Dendritic cell treated with granulocyte-macrophage colony-stimulating factor and Interleukin-4, amounts not matched to agents 40 ng/mL and 50 ng/mL, for 4 days (primary cell): ENCODE results near the gene SNCB.
A peak's percentile ranks its signal among the peaks of the same experiment; 100 is the strongest.
"Not testable (repeated sequence)": the region's sequence is repeated elsewhere in the genome, so short reads cannot be mapped to it uniquely, and the experiment has no call there.

Experiments
- H3K27ac Mint-ChIP-seq: one replicate; pipeline ENCODE4 v1.8.0; 2022; ENCODE audit warnings: mild to moderate bottlenecking, mixed read lengths
- H3K27me3 Mint-ChIP-seq: one replicate; pipeline ENCODE4 v1.8.0; 2022; ENCODE audit warnings: mild to moderate bottlenecking, mixed read lengths
- H3K36me3 Mint-ChIP-seq: one replicate; pipeline ENCODE4 v1.8.0; 2022; ENCODE audit warnings: low read depth, mixed read lengths
- H3K4me1 Mint-ChIP-seq: one replicate; pipeline ENCODE4 v1.8.0; 2022; ENCODE audit warnings: low read depth, mixed read lengths
- H3K4me3 Mint-ChIP-seq: one replicate; pipeline ENCODE4 v1.8.0; 2022; ENCODE audit warnings: mild to moderate bottlenecking, moderate library complexity, mixed read lengths
- H3K9me3 Mint-ChIP-seq: one replicate; pipeline ENCODE4 v1.8.0; 2022; ENCODE audit warnings: mixed read lengths
- intact Hi-C: fragments of 100-400 bp; cut with micrococcal nuclease; formaldehyde crosslinking; loops from one replicate; pipeline ENCODE4 v1.15.0; 2022

The SNCB gene

GRCh38 chr5:176614805-176615478 lies 15.4 kb downstream of the SNCB start:
- Mint-ChIP-seq H3K4me3 (no peak overlapping the region), H3K27ac (no peak overlapping the region), H3K9me3 (no peaks in the 10 kb centered on the region), H3K36me3 (no peaks in the 10 kb centered on the region), H3K4me1 (peaks cover 4% of the 10 kb centered on the region), H3K27me3 (peaks cover 77% of the 10 kb centered on the region)
- intact Hi-C loops, result no loop called here

DNA sequence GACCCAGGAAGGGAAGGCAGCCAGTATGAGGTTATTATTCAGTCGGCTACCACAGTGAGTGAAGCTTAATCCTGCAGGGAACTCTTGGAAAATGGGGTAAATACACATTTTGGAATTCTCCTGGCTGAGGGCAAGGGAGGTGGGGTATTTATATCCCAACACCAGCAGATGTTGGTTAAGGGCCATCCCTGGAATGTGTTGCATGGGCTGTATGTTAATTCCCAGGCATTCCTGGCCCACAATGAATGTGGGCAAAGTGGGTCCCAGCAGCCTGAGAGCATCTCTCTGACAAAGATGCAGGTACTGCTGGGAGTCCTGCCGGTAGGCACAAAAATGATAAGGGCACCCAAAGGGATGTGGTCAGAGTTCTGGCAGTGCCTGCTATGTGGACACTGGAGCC lies 17.5 kb downstream of the SNCB start:
- Mint-ChIP-seq H3K9me3 (no peaks in the 10 kb centered on the region), H3K4me1 (peaks cover 8% of the 10 kb centered on the region)
- intact Hi-C loops, result no loop called here

DNA sequence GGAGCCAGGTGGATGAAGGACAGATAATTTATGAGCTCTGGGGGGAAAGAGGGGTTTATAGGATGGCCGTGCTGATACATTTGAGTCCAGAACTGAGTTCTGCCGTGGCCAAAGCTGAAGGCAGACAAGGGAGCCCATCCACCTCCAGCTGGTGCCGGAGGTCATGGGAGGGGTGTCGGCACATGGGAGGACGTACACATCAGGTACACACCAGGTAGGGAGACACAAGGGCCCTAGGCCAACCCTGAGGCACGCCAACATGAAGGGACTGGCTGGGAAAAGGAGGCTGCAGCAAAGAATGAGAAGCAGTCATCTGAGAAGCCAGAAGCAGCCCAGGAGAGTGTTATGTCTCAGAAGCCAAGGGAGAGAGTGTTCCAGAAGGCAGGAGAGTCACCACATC lies 18.3 kb downstream of the SNCB start:
- Mint-ChIP-seq H3K9me3 (no peaks in the 10 kb centered on the region), H3K4me1 (peaks cover 8% of the 10 kb centered on the region), H3K36me3 (no peaks in the 10 kb centered on the region), H3K4me3 (no peak overlapping the region), H3K27ac (no peak overlapping the region), H3K27me3 (peaks cover 69% of the 10 kb centered on the region)
- intact Hi-C loops, result no loop called here

More for the DNA sequence above, 17.5 kb downstream of the SNCB start:
- H3K27me3 Mint-ChIP-seq, result peaks cover 72% of the 10 kb centered on the region
- no peaks in the 10 kb centered on the region for H3K36me3 Mint-ChIP-seq
- H3K27ac Mint-ChIP-seq, result no peak overlapping the region
- H3K4me3 Mint-ChIP-seq, result no peak overlapping the region

GRCh38 chr5:176611435-176611834 lies 18.9 kb downstream of the SNCB start:
- Mint-ChIP-seq H3K4me1 (peaks cover 8% of the 10 kb centered on the region), H3K27me3 (peaks cover 67% of the 10 kb centered on the region), H3K27ac (no peak overlapping the region), H3K4me3 (no peak overlapping the region), H3K36me3 (no peaks in the 10 kb centered on the region), H3K9me3 (no peaks in the 10 kb centered on the region)
- intact Hi-C loops, result no loop called here

- Mint-ChIP-seq H3K9me3 (no peaks in the 10 kb centered on the region), H3K27ac (no peak overlapping the region), H3K27me3 (peaks cover 61% of the 10 kb centered on the region), H3K36me3 (no peaks in the 10 kb centered on the region), H3K4me1 (peaks cover 8% of the 10 kb centered on the region), H3K4me3 (peak overlapping the region; percentile 49)
- intact Hi-C loops, result no loop called here
These were observed 19.9 kb downstream of the SNCB start for GRCh38 chr5:176610435-176610773.

DNA sequence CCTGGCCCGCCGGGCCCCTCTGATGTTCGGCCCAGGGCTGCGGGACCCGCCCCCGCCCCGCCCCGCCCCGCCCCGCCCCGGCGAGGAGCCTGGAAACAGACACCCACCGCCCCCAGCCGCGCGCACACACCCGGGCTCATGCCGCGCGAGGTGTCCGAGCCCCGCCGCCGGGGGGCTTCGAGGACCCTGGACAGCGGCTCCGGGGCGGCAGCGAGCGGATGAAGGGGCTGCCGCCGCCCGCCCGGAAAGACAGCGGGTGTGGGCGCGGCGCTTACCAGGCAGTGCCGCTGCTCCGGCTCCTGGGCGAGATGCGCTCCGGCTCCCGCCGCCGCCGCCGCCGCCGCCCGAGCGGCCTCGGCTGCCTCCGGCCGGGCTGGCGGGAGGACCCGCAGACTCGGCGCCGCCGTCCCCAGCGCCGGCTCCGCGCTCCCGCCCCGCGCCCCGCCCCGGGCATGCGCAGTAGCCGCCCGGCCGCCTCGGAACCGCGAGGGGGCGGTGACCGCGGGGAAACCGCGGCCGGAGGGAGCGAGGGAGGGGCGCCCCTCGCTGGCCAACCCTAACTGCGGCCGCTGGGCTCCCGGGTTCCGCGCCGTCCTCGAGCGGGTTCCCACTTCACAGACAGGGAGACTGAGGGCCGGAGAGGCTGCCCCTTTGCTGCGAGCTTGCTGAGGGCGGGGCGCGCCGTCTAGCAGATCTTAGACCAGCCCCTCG lies 20.5 kb downstream of the SNCB start, which contains the start of gene GPRIN1:
Gene GPRIN1, minus strand, starts transcription at position 433 of the 711 bp plus-strand sequence. CDS start 10,322 bp downstream, outside the sequence.
- Mint-ChIP-seq H3K4me1 (peaks cover 8% of the 10 kb centered on the region), H3K4me3 (peak within 1 kb of the TSS; percentile 81), H3K36me3 (no peaks in the 10 kb centered on the region), H3K27ac (no peak within 1 kb of the TSS), H3K27me3 (peaks cover 57% of the 10 kb centered on the region), H3K9me3 (no peaks in the 10 kb centered on the region)
- intact Hi-C loops, result no loop called here

DNA sequence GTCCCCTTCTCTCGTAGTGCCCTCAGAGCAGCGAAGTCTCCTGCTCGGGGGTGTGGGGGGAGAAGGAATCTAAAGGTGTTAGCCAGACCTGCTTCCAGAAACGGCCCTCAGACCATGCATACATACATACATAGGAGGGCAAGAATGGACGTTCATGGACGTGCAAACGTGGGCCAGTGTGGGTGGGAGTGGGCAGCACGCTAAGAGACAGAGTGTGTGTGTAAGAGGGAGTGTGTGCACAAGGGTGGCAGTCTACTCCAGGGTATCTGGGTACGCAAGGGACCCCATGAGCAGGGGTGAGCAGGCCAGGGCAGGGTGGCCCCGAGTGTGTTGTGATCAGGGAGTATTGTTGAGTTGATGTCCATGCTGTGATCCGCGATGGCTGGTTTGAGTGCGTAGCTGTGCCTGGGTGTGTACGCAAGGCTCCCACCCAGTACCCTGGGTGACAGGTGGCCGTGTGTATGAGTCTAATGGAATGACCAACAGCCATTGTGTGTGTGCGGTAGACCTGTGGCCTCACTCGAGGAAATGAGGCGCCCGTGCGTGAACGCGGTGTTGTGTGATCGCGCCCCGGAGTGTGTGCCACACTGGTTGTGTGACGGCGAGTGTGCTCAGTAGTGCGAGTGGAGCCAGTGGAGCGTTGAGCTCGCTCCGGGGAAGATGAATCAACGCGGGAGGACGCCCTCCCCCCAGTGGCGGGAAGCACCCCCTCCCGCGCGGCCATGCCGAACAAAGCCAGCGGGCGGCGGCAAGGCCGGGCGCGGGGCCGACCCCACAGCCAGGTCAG lies 21.2 kb downstream of the SNCB start:
- Mint-ChIP-seq H3K4me1 (peaks cover 8% of the 10 kb centered on the region), H3K4me3 (peak overlapping the region; percentile 81), H3K9me3 (no peaks in the 10 kb centered on the region), H3K27me3 (peaks cover 56% of the 10 kb centered on the region), H3K27ac (no peak overlapping the region), H3K36me3 (no peaks in the 10 kb centered on the region)
- intact Hi-C loops, result no loop called here

DNA sequence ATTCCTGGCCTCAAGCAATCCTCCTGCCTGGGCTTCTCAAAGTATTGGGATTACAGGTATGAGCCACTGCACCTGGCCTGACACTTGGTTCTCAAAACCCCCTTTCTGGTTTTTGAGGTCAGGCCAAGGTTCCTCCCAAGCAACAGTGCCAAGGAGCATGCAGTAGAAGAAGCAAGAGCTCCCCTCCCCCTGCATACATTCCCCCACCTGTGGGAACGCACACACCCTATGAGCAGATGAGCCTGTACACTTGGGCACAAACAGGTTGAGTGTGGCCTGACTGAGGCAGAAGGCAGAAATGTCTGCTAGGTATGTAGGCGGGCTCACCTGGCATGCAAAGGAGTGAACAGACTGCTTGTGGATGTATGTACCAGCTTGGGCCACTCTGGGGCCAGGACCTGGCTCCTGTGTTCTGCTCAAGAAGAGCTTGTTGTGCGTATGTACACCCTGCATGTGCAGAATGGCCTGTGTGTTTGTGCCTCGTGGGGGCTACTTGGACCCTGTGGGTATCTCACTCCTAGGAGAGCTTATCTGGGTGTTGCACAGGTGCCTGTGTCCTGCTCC lies 22.1 kb downstream of the SNCB start:
- Mint-ChIP-seq H3K36me3 (no peaks in the 10 kb centered on the region), H3K27ac (no peak overlapping the region), H3K4me1 (peaks cover 8% of the 10 kb centered on the region), H3K9me3 (no peaks in the 10 kb centered on the region), H3K4me3 (no peak overlapping the region), H3K27me3 (peaks cover 57% of the 10 kb centered on the region)
- intact Hi-C loops, result no loop called here

DNA sequence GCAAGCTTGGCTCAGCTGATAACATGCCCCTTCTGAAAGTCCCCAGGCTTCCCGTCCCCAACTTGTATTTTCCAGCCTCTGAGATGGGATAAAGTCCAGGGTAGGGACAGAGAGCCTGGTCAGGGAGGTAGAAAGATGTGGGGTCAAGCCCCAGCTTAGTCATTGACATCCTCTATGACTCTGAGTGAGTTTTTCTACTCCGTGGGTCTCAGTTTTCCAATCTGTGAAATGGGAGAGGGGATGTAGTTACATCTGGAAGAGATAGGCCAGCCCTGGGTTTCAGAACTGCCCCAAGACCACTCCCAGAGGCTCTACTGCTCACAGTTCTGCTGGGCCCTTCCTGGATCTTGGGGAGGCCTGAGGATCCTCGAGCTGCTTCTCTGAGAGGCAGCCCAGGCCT lies 23.5 kb downstream of the SNCB start:
- Mint-ChIP-seq H3K27ac (no peak overlapping the region), H3K27me3 (peaks cover 53% of the 10 kb centered on the region), H3K4me3 (no peak overlapping the region), H3K9me3 (no peaks in the 10 kb centered on the region), H3K4me1 (peaks cover 8% of the 10 kb centered on the region), H3K36me3 (no peaks in the 10 kb centered on the region)
- intact Hi-C loops, result no loop called here

GRCh38 chr5:176606032-176606431 lies 24.3 kb downstream of the SNCB start:
- Mint-ChIP-seq H3K27me3 (peaks cover 48% of the 10 kb centered on the region), H3K4me3 (no peak overlapping the region), H3K9me3 (no peaks in the 10 kb centered on the region), H3K27ac (no peak overlapping the region), H3K4me1 (peaks cover 8% of the 10 kb centered on the region), H3K36me3 (no peaks in the 10 kb centered on the region)
- intact Hi-C loops, result no loop called here

GRCh38 chr5:176603091-176603490 lies 27.2 kb downstream of the SNCB start:
- no peaks in the 10 kb centered on the region for H3K36me3 Mint-ChIP-seq
- no peaks in the 10 kb centered on the region for H3K9me3 Mint-ChIP-seq
- H3K27ac Mint-ChIP-seq, result no peak overlapping the region
- intact Hi-C loops, result no loop called here
- H3K4me3 Mint-ChIP-seq, result no peak overlapping the region
- peaks cover 44% of the 10 kb centered on the region for H3K27me3 Mint-ChIP-seq
- no peaks in the 10 kb centered on the region for H3K4me1 Mint-ChIP-seq

GRCh38 chr5:176601901-176602482 lies 28.3 kb downstream of the SNCB start:
- H3K9me3 Mint-ChIP-seq, result no peaks in the 10 kb centered on the region
- no peaks in the 10 kb centered on the region for H3K36me3 Mint-ChIP-seq
- H3K4me3 Mint-ChIP-seq, result no peak overlapping the region
- peaks cover 44% of the 10 kb centered on the region for H3K27me3 Mint-ChIP-seq
- no peak overlapping the region for H3K27ac Mint-ChIP-seq
- no peaks in the 10 kb centered on the region for H3K4me1 Mint-ChIP-seq
- intact Hi-C loops, result no loop called here

DNA sequence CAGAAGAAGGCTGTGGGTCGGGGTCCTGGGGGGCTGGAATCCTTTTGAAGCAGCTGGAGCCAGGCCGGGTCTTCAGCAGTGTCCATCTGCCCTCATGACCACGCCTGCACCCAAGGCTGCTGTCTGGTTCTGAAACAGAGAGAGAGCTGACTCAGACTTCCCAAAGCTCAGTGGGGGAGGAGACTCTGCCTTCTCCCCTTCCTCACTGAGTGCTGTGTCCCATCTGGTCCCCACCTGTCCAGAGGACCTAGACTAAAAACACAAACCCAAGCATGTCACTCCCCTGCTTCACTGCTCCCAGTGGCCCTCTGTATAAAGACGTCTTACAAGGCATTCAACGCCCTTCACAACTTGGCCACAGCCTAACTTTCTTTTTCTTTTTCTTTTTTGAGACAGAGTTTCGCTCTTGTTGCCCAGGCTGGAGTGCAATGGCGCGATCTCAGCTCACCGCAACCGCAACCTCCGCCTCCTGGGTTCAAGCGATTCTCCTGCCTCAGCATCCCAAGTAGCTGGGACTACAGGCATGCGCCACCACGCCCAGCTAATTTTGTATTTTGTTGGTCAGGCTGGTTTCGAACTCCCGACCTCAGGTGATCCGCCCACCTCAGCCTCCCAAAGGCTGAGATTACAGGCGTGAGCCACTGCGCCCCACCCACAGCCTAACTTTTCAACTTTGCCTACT lies 30.4 kb downstream of the SNCB start:
- H3K4me3 Mint-ChIP-seq, H3K4me1 Mint-ChIP-seq, H3K9me3 Mint-ChIP-seq, intact Hi-C loops, H3K36me3 Mint-ChIP-seq, H3K27ac Mint-ChIP-seq: not testable (repeated sequence)
- peaks cover 57% of the 10 kb centered on the region for H3K27me3 Mint-ChIP-seq
